VCaP (cell line): ENCODE results near the gene KIF1A.
"Not testable (repeated sequence)": the region's sequence is repeated elsewhere in the genome, so short reads cannot be mapped to it uniquely, and the experiment has no call there.

Experiments used
- H3K27ac ChIP-seq: fragments of 450-650 bp; 2 replicates; pipeline ENCODE4 v1.5.1; 2017
- TF ChIP-seq, protein P1 (sequence below): fragments of 450-650 bp; conservative IDR thresholded peaks from 2 replicates; pipeline ENCODE4 v1.5.1; 2017; ENCODE audit warnings: mild to moderate bottlenecking, moderate library complexity

Gene KIF1A

DNA sequence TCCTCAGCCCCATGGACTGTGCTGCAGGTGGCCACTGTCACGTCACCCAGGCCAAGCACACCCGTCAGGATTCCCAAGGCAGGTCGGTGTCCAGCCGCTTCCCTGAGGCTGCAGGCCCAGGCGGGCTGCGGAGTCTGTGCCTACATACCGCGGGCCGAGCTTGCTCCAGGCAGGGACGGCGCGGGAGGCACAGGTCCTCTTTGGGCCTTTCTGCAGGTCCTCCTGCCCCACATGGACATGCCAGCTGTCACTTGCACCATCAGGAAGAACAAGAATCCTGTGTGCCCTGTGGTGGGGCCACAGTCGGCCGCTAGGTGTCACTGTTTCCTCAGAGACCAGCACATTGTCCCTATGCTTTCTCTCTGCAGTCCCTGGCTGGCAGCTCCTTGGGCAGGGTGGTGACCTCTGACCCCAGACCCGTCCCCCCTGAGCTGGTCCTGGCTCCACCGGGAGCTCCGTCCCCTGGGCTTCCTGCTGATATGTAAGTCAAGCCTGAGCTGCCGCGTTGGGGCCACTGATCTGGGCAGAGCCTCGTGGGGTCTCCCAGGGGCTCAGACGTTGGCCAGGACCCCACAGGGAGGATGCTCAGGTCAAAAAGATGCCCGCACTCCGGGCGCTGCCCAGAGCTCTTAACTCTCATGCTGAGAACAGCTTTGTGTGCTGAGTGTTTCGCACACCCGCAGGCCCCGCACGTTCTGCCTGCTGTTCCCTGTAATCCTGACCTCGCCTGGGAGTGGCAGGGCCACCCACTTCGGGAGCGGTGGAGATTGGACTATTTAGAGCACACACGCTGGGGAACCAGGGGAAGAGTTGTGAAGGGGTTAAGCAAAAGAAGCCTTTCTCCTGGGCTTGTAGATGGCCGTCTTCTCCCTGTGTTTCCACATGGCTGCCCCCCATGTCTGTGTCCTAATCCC lies 31.3 kb upstream of the KIF1A start:
- TF ChIP-seq, protein P1, sequence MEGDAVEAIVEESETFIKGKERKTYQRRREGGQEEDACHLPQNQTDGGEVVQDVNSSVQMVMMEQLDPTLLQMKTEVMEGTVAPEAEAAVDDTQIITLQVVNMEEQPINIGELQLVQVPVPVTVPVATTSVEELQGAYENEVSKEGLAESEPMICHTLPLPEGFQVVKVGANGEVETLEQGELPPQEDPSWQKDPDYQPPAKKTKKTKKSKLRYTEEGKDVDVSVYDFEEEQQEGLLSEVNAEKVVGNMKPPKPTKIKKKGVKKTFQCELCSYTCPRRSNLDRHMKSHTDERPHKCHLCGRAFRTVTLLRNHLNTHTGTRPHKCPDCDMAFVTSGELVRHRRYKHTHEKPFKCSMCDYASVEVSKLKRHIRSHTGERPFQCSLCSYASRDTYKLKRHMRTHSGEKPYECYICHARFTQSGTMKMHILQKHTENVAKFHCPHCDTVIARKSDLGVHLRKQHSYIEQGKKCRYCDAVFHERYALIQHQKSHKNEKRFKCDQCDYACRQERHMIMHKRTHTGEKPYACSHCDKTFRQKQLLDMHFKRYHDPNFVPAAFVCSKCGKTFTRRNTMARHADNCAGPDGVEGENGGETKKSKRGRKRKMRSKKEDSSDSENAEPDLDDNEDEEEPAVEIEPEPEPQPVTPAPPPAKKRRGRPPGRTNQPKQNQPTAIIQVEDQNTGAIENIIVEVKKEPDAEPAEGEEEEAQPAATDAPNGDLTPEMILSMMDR: peak; percentile 96
- H3K27ac ChIP-seq: no peak overlapping the region

DNA sequence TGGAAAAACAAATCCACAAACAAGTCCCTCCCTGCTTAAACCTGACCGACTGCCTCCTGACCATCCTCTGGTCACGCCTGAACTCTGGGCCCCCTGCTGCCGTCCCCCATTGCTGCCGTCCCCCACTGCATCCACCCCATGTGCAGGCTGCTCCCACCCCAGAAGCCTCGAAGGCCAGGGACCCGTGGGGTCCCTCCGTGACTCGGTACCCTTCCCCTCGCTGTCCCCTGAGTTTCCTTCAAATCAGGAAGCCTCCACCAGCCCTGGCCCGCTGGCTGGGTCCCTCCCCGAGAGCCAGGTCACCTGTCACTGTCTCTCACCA lies 30.7 kb upstream of the KIF1A start:
- TF ChIP-seq, protein P1: no peak
- no peak overlapping the region for H3K27ac ChIP-seq

DNA sequence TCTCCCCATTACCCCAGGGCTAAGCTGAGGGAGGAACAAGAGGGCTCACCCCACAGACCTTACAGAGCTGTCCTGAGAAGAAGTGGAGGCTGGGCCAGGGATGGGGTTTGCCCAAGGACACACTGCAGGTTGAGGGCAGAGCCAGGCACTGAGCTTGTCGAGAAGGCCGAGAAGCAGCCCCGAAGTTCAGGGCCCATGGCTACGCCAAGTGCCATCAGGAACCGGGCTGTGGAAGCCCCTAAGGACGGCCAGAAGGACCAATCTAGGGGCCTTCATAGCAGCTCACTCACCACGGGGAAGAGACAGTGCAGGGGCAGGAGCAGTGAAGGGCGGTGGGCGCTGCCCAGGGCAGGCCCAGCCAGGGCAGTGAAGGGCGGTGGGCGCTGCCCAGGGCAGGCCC lies 30.0 kb upstream of the KIF1A start:
- TF ChIP-seq, protein P1: no peak
- no peak overlapping the region for H3K27ac ChIP-seq

DNA sequence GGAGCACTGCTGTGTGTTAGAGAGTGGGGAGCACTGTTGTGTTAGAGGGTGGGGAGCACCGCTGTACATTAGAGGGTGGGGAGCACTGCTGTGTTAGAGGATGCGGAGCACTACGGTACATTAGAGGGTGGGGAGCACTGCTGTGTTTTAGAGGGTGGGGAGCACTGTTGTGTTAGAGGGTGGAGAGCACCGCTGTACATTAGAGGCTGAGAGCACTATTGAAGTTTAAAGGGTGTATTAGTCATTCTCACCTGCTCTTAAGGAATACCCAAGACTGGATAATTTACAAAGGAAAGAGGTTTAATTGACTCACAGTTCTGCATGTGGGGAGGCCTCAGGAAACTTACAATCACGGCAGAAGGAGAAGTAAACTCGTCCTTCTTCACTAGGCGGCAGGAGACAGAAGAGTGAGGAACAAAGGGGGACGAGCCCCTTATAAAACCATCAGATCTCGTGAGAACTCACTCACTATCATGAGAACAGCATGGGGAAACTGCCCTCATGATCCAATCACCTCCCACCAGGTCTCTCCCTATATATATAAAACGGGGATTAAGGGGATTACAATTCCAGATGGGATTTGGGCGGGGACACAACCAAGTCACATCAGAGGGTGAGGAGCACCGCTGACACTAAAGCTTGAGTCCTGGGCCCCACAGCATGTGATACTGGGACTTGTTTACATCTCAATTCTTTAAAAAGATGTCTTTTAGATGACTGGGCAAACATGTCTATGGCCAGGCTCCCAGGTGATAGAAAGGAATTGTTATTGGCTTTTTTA lies 29.1 kb upstream of the KIF1A start:
- TF ChIP-seq, protein P1: no peak
- no peak overlapping the region for H3K27ac ChIP-seq

DNA sequence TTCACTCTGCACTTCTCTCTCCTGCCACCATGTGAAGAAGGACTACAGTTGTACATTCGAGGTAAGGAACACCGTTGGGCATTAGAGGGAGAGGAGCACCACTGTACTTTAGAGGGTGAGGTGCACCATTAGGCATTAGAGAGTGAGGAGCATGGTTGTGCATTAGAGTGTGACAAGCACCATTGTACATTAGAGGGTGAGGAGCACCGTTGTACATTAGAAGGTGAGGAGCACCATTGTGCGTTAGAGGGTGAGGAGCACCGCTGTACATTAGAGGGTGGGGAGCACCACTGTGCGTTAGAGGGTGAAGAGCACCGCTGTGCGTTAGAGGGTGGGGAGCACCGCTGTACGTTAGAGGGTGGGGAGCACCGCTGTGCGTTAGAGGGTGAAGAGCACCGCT lies 27.8 kb upstream of the KIF1A start:
- no peak overlapping the region for H3K27ac ChIP-seq
- TF ChIP-seq, protein P1: no peak

DNA sequence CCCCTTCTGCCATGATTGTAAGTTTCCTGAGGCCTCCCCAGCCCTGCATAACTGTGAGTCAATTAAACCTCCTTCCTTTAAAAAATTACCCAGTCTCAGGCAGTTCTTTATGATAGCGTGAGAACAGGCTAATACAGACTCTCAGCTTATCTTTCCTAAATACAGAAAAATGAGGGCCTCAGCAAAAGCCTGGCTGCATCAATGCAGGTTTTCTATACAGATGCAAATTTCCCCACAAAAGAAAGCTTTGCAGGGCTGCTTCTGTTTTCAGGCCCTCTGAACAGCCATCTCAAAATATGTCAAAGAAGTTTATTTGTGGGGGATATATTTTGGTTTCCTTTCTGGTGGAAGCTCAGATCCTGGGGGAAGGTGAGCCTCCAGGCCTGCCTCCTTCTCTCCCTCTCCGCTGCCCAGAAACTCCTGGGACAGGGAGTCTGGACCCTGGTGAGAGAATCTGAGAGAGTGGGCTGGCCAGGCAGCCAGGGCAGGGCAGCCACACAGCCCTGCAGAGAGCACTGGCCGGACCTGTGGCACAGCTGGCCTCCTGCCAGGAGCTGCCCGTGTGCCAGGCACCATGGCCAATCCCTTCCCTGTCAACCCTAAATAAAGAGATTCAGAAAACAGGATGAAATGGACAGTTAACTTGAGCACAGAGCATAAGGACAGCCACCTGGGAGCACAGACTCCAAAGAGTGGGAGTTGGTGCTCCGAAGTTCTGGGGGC lies 27.0 kb upstream of the KIF1A start:
- TF ChIP-seq, protein P1: no peak
- H3K27ac ChIP-seq: 0 out of 2 replicates have a peak overlapping the region, but pooled peaks have one; percentile 14

DNA sequence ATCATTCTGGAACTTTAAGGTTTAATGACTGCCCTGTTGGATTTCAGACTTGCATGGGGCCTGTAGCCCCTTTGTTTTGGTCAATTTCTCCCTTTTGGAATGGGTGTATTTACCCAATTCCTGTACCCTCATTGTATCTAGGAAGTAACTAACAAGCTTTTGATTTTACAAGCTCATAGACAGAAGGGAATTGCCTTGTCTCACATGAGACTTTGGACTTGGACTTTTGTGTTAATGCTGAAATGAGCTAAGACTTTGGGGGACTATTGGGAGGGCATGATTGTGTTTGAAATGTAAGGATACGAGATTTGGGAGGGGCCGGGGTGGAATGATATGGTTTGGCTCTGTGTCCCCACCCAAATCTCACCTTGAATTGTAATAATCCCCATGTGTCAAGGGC lies 26.3 kb upstream of the KIF1A start:
- not testable (repeated sequence) for H3K27ac ChIP-seq
